RWPE1 (cell line): ENCODE measurements around the gene JMJD1C.
"Not testable (repeated sequence)": the region's sequence is repeated elsewhere in the genome, so short reads cannot be mapped to it uniquely, and the experiment has no call there.

Experiments used
- CTCF ChIA-PET: fragments of 350-600 bp; sonication (Branson Sonifier 250); formaldehyde crosslinking; extraction: SDS; loops from one replicate; lab custom pipeline; 2021; lab: Yijun Ruan, JAX
- POLR2A ChIA-PET: fragments of 400-600 bp; formaldehyde crosslinking; extraction: SDS; loops from one replicate; lab custom pipeline; 2020; ENCODE audit warnings: antibody characterized with exemption; ENCODE audit not compliant: low non-redundant PET; lab: Yijun Ruan, JAX
- DNase-seq: peaks from one replicate; pipeline ENCODE4 v3.0.0; 2012; ENCODE audit warnings: low spot score
- H3K27ac ChIP-seq: fragments of 450-650 bp; 2 replicates; pipeline ENCODE4 v1.5.1; 2017
- CTCF ChIP-seq: fragments of 450-650 bp; conservative IDR thresholded peaks from 2 replicates; pipeline ENCODE4 v1.5.1; 2017; ENCODE audit warnings: low read depth, mild to moderate bottlenecking

Gene JMJD1C

GRCh38 chr10:63154546-63155387 is 311.0 kb downstream of the JMJD1C start:
- no peak for TF ChIP-seq CTCF
- POLR2A ChIA-PET = no interaction called here
- H3K27ac ChIP-seq = no peak overlapping the region
- DNase-seq = no peak
- CTCF ChIA-PET = interaction anchor here (0.6 kb wide), 1 partner anchor 738 kb away, joined by 3 read pairs; no protein-coding TSS in a partner anchor

- H3K27ac ChIP-seq, POLR2A ChIA-PET, CTCF ChIA-PET, DNase-seq: not testable (repeated sequence)
Measured at GRCh38 chr10:63153868-63154545, 311.8 kb downstream of the JMJD1C start.

- no peak for TF ChIP-seq CTCF
- CTCF ChIA-PET = no interaction called here
- no peak for DNase-seq
- POLR2A ChIA-PET = no interaction called here
- H3K27ac ChIP-seq = no peak overlapping the region
Measured at GRCh38 chr10:63150745-63151144, 315.0 kb downstream of the JMJD1C start.

- no peak overlapping the region for H3K27ac ChIP-seq
- no peak for DNase-seq
- no peak for TF ChIP-seq CTCF
- ChIA-PET CTCF (interaction anchor here (0.6 to 1.3 kb wide), 3 partner anchors 347 to 1392 kb away, joined by 3 to 4 read pairs (median 4); no protein-coding TSS in a partner anchor), POLR2A (no interaction called here)
Measured at GRCh38 chr10:63146503-63146902, 319.3 kb downstream of the JMJD1C start.

- no peak for DNase-seq
- POLR2A ChIA-PET = no interaction called here
- TF ChIP-seq CTCF = no peak
- no peak overlapping the region for H3K27ac ChIP-seq
- CTCF ChIA-PET = interaction anchor here (0.5 to 1.3 kb wide), 3 partner anchors 135 to 401 kb away, joined by 3 read pairs; no protein-coding TSS in a partner anchor
Measured at GRCh38 chr10:63145782-63146181, 320.0 kb downstream of the JMJD1C start.

GRCh38 chr10:63143987-63144386 is 321.8 kb downstream of the JMJD1C start:
- POLR2A ChIA-PET = interaction anchor here (1.1 kb wide), 1 partner anchor 11 kb away, joined by 4 read pairs; the partner anchor contains the start of gene NRBF2
- CTCF ChIA-PET = no interaction called here
- TF ChIP-seq CTCF = no peak
- DNase-seq = no peak
- H3K27ac ChIP-seq = peak overlapping the region; percentile 42
